Activated naive CD4-positive, alpha-beta T cell treated with anti-CD3 and anti-CD28 coated beads, Interleukin-2, amount 50 U/mL, for 24 hours (primary cell): ENCODE results near the gene ANAPC4.
"Not testable (repeated sequence)": the region's sequence is repeated elsewhere in the genome, so short reads cannot be mapped to it uniquely, and the experiment has no call there.

Experiments used
- H3K27ac Mint-ChIP-seq: one replicate; pipeline ENCODE4 v1.8.0; 2021; ENCODE audit warnings: mild to moderate bottlenecking, mixed read lengths
- H3K27me3 Mint-ChIP-seq: one replicate; pipeline ENCODE4 v1.8.0; 2021; ENCODE audit warnings: mixed read lengths
- H3K36me3 Mint-ChIP-seq: one replicate; pipeline ENCODE4 v1.8.0; 2021; ENCODE audit warnings: mixed read lengths
- H3K4me1 Mint-ChIP-seq: one replicate; pipeline ENCODE4 v1.8.0; 2021; ENCODE audit warnings: mixed read lengths
- H3K4me3 Mint-ChIP-seq: one replicate; pipeline ENCODE4 v1.8.0; 2021; ENCODE audit warnings: mild to moderate bottlenecking, mixed read lengths
- H3K9me3 Mint-ChIP-seq: one replicate; pipeline ENCODE4 v1.8.0; 2021; ENCODE audit warnings: mixed read lengths

The ANAPC4 gene

GRCh38 chr4:25376754-25377571 lies at the start of gene ANAPC4:
Gene ANAPC4, plus strand, starts transcription at chr4:25377263. Its CDS starts 165 bp downstream, at chr4:25377428.
- H3K9me3 Mint-ChIP-seq = no peaks in the 10 kb centered on the region
- H3K36me3 Mint-ChIP-seq = peaks cover 6% of the 10 kb centered on the region
- peaks cover 13% of the 10 kb centered on the region for H3K4me1 Mint-ChIP-seq
- no peak within 1 kb of the TSS for H3K4me3 Mint-ChIP-seq
- H3K27ac Mint-ChIP-seq = peak within 1 kb of the TSS; percentile 79
- H3K27me3 Mint-ChIP-seq = no peaks in the 10 kb centered on the region

- not testable (repeated sequence) for H3K9me3 Mint-ChIP-seq, H3K27ac Mint-ChIP-seq, H3K27me3 Mint-ChIP-seq, H3K4me3 Mint-ChIP-seq, H3K36me3 Mint-ChIP-seq
- H3K4me1 Mint-ChIP-seq = peaks cover 18% of the 10 kb centered on the region
Observed at GRCh38 chr4:25328463-25328862, 48.6 kb upstream of the ANAPC4 start.

GRCh38 chr4:25330335-25330734 lies 46.7 kb upstream of the ANAPC4 start:
- Mint-ChIP-seq H3K4me3 (no peak overlapping the region), H3K27me3 (no peaks in the 10 kb centered on the region), H3K9me3 (no peaks in the 10 kb centered on the region), H3K4me1 (peaks cover 18% of the 10 kb centered on the region), H3K36me3 (peaks cover 3% of the 10 kb centered on the region), H3K27ac (peak overlapping the region; percentile 23)

GRCh38 chr4:25330905-25331808 lies 45.9 kb upstream of the ANAPC4 start:
- Mint-ChIP-seq H3K4me3 (peak overlapping the region; percentile 76), H3K27me3 (no peaks in the 10 kb centered on the region), H3K36me3 (peaks cover 3% of the 10 kb centered on the region), H3K9me3 (no peaks in the 10 kb centered on the region), H3K27ac (peak overlapping the region; percentile 73), H3K4me1 (peaks cover 18% of the 10 kb centered on the region)

- Mint-ChIP-seq H3K9me3 (no peaks in the 10 kb centered on the region), H3K27ac (no peak overlapping the region), H3K4me1 (peaks cover 5% of the 10 kb centered on the region), H3K36me3 (peaks cover 18% of the 10 kb centered on the region), H3K4me3 (no peak overlapping the region), H3K27me3 (no peaks in the 10 kb centered on the region)
Observed at GRCh38 chr4:25343671-25344070, 33.4 kb upstream of the ANAPC4 start.

GRCh38 chr4:25345744-25346143 lies 31.3 kb upstream of the ANAPC4 start:
- Mint-ChIP-seq H3K4me1 (peaks cover 5% of the 10 kb centered on the region), H3K9me3 (no peaks in the 10 kb centered on the region), H3K36me3 (peaks cover 12% of the 10 kb centered on the region), H3K27me3 (no peaks in the 10 kb centered on the region), H3K27ac (no peak overlapping the region), H3K4me3 (no peak overlapping the region)

- peak overlapping the region; percentile 86 for H3K27ac Mint-ChIP-seq
- H3K4me3 Mint-ChIP-seq = no peak overlapping the region
- no peaks in the 10 kb centered on the region for H3K27me3 Mint-ChIP-seq
- H3K36me3 Mint-ChIP-seq = peaks cover 12% of the 10 kb centered on the region
- peaks cover 5% of the 10 kb centered on the region for H3K4me1 Mint-ChIP-seq
- no peaks in the 10 kb centered on the region for H3K9me3 Mint-ChIP-seq
Observed at GRCh38 chr4:25346913-25347312, 30.1 kb upstream of the ANAPC4 start.

GRCh38 chr4:25347473-25347872 lies 29.6 kb upstream of the ANAPC4 start:
- no peak overlapping the region for H3K27ac Mint-ChIP-seq
- peaks cover 14% of the 10 kb centered on the region for H3K36me3 Mint-ChIP-seq
- no peaks in the 10 kb centered on the region for H3K9me3 Mint-ChIP-seq
- H3K4me3 Mint-ChIP-seq = no peak overlapping the region
- peaks cover 5% of the 10 kb centered on the region for H3K4me1 Mint-ChIP-seq
- no peaks in the 10 kb centered on the region for H3K27me3 Mint-ChIP-seq

- peaks cover 5% of the 10 kb centered on the region for H3K4me1 Mint-ChIP-seq
- H3K27ac Mint-ChIP-seq = no peak overlapping the region
- no peaks in the 10 kb centered on the region for H3K27me3 Mint-ChIP-seq
- H3K9me3 Mint-ChIP-seq = no peaks in the 10 kb centered on the region
- H3K4me3 Mint-ChIP-seq = no peak overlapping the region
- H3K36me3 Mint-ChIP-seq = peaks cover 14% of the 10 kb centered on the region
Observed at GRCh38 chr4:25347971-25348370, 29.1 kb upstream of the ANAPC4 start.

- H3K4me1 Mint-ChIP-seq = peaks cover 5% of the 10 kb centered on the region
- H3K36me3 Mint-ChIP-seq = peaks cover 12% of the 10 kb centered on the region
- H3K27ac Mint-ChIP-seq = no peak overlapping the region
- H3K9me3 Mint-ChIP-seq = no peaks in the 10 kb centered on the region
- no peak overlapping the region for H3K4me3 Mint-ChIP-seq
- no peaks in the 10 kb centered on the region for H3K27me3 Mint-ChIP-seq
Observed at GRCh38 chr4:25350561-25350960, 26.5 kb upstream of the ANAPC4 start.

GRCh38 chr4:25351777-25352416 lies 25.2 kb upstream of the ANAPC4 start:
- Mint-ChIP-seq H3K4me1 (peaks cover under 1% of the 10 kb centered on the region), H3K9me3 (no peaks in the 10 kb centered on the region), H3K36me3 (peaks cover 8% of the 10 kb centered on the region), H3K27ac (no peak overlapping the region), H3K27me3 (no peaks in the 10 kb centered on the region), H3K4me3 (no peak overlapping the region)

GRCh38 chr4:25356068-25356467 lies 21.0 kb upstream of the ANAPC4 start:
- Mint-ChIP-seq H3K27ac (no peak overlapping the region), H3K36me3 (peaks cover 18% of the 10 kb centered on the region), H3K4me3 (no peak overlapping the region), H3K27me3 (no peaks in the 10 kb centered on the region), H3K9me3 (no peaks in the 10 kb centered on the region), H3K4me1 (no peaks in the 10 kb centered on the region)

- H3K9me3 Mint-ChIP-seq = no peaks in the 10 kb centered on the region
- H3K27ac Mint-ChIP-seq = no peak overlapping the region
- no peak overlapping the region for H3K4me3 Mint-ChIP-seq
- no peaks in the 10 kb centered on the region for H3K4me1 Mint-ChIP-seq
- peaks cover 16% of the 10 kb centered on the region for H3K36me3 Mint-ChIP-seq
- no peaks in the 10 kb centered on the region for H3K27me3 Mint-ChIP-seq
Observed at GRCh38 chr4:25358515-25359275, 18.4 kb upstream of the ANAPC4 start.

GRCh38 chr4:25361253-25361652 lies 15.8 kb upstream of the ANAPC4 start:
- Mint-ChIP-seq H3K9me3 (no peaks in the 10 kb centered on the region), H3K27me3 (no peaks in the 10 kb centered on the region)

GRCh38 chr4:25367004-25367621 lies 9.9 kb upstream of the ANAPC4 start:
- Mint-ChIP-seq H3K27ac (no peak overlapping the region), H3K4me3 (no peak overlapping the region), H3K9me3 (no peaks in the 10 kb centered on the region), H3K36me3 (peaks cover 4% of the 10 kb centered on the region), H3K27me3 (no peaks in the 10 kb centered on the region), H3K4me1 (no peaks in the 10 kb centered on the region)

More at GRCh38 chr4:25361253-25361652, 15.8 kb upstream of the ANAPC4 start:
- peaks cover 17% of the 10 kb centered on the region for H3K36me3 Mint-ChIP-seq
- H3K4me1 Mint-ChIP-seq = no peaks in the 10 kb centered on the region
- no peak overlapping the region for H3K4me3 Mint-ChIP-seq
- H3K27ac Mint-ChIP-seq = no peak overlapping the region
